CD1c-positive myeloid dendritic cell (primary cell): ENCODE measurements around the gene ESYT3.
"Not testable (repeated sequence)": the region's sequence is repeated elsewhere in the genome, so short reads cannot be mapped to it uniquely, and the experiment has no call there.

Source experiments
- DNase-seq: peaks from one replicate; pipeline ENCODE4 v3.0.0-alpha.2; 2016; ENCODE audit errors: extremely low spot score

Gene ESYT3

DNA sequence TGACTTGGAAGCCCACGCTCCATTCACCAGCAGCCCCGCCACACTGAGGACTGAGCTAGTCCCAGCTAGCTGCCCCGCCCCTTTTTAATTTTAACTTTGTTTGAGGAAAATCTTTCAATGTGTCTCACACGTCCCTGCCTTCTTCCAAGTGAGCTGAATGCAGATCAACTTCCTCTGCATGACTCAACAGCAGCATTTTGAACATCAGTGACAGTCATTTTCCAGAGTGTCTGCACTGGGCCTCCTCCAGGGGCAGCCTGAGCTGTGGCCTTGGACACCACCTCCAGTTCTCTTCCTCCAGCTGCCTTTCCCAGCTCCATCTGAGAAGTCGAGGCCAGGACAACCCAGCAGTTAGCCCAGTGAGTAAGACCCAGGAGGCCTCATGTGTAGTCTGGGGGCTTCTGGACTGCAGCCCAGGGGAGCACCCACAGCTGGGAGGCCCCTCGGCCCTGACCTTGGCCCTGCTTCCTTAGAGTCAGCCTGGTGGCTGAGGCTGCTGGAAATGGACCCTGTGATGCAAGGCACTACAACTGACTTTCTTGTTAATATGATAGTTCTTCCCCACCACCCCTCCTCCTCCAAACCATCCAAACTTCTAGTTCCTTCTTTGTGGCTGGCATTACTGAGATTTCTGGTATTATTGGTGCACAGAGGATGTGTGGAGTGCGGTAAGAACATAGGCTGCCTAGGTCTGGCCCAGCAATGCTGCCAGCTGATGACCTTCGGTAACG lies 21.4 kb upstream of the ESYT3 start:
- DNase-seq, result peak; percentile 87

DNA sequence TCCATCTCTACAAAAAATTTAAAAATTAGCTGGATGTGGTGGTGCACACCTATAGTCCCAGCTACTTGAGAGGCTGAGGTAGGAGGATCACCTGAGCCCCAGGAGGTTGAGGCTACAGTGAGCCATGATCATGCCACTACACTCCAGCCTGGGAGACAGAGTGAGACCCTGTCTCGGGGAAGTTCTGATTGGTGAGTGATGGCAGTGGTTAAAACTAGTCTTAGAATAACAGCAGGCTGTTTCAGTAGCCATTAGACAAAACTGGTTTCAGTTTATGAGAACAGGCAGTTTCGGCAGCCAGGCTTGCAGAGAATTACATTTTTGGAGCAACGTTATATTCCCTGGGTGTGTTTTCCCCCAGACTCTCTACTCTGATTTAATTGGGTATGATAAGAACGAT lies 18.2 kb upstream of the ESYT3 start:
- DNase-seq, result not testable (repeated sequence)

DNA sequence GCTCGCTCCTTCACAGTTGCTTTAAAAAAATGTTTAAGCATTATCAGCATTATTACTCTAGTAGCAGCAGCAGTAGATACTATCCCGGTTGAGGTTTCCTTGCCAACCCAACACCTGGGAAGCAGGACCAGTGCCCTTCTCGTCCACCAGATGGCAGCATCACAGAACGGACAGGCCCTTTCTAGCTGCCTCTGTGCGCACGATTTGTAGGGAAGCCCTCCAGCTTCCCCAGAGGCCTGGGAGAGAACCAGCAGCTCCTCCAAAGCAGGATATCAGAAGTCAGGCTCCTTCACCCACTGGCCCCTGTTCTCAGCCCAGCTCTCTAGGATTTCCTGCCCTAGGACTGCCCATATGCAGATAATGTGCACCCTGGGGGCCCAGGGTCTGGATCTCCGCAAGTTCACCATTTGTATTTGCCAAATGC lies 16.8 kb upstream of the ESYT3 start:
- DNase-seq, result peak; percentile 83

DNA sequence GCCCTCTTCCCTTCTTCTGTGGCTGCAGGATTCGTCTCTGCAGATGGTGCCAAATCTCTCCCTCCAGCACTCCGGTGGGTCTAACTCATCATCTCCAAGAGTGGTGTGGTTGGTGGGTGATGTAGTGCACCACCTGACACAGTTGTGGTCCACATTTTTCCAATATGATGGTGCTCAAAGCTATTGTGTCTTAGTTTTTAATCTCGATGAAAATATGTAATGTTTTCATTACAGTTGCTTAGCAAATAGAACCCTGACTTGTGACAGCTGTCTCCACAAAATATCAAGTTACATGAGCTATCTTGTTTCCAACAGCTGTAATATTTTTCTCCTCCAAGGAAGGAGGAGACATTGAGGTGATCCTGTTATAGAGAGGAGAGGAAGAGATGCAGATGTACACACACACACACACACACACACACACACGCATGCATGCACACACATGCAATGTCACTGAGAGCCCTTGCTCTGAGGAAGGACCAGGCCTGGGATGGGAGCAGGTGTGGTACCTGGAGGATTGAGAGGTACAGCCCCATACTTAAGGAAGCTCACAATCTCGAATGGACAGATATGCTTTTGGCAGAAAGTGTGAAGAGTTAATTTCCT lies 15.7 kb upstream of the ESYT3 start:
- DNase-seq, result no peak

DNA sequence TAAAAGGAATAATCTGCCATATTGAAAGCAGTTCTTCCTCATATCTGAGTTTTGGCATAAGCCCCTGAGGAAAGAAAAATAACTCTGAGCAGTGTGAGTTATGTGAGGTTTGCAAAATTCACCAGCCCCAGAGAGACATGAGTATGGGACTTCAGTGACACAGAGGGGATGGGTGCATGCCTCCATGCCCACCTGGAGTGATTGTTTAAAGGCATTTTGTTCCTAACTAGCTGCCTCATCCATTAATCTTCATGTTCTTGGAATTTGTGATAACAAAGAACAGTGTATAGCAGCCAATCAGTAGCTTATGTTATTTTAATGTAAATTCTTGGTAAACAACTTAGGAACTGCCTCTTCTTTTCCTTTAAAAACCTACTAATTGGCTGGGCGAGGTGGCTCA lies 11.1 kb upstream of the ESYT3 start:
- no peak for DNase-seq

DNA sequence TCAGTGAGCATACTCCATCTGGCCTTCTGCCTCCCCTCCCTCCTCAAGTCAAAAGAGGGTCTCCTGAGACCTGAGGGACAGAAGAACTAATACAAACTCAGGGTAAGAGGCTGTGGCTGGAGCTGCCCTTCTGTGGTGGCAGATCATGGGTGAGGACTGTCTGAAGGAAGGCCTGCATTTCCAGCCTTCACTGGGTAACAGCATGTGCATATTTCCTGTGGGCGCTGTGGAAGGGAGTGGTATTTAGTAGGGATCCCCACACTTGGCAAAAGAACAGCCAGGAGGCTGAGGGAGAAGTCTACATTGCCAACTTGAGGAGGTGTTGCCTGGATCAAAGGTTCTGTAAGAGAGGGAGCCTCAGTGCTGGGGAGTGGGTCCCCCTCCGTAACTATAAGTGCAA lies 10.1 kb upstream of the ESYT3 start:
- no peak for DNase-seq

DNA sequence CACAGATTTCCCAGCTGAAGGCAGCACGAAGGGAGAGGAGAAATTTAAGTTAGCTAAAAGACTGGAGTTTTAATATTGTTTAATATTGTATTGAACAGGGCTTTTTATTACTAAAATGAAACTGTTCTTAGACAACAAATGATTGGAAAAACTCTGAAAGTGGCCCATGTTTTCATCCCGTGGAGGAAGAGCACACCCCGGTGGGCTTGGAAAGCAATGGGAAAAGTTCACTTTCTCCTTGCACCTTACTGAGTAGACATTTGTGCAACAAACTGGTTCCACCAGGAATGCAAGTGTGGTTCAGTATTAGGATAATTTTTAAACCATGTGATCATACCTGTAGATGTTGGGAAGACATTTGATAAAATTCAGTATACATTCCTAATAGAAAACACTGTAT lies 8.2 kb upstream of the ESYT3 start:
- DNase-seq, result peak; percentile 57

DNA sequence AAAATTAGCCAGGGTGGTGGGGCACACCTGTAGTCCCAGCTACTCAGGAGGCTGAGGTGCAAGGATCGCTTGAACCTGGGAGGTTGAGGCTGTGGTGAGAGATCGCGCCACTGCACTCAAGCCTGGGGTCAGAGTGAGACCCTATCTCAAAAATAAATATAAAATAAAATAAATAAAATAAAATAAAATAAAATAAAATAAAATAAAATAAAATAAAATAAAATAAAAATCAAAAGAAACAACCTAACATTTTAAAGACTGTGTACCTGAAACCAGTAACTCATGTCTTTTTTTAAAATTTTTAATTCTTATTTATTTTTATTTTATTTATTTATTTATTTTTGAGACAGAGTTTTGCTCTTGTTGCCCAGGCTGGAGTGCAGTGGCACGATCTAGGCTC lies 7.7 kb upstream of the ESYT3 start:
- not testable (repeated sequence) for DNase-seq

DNA sequence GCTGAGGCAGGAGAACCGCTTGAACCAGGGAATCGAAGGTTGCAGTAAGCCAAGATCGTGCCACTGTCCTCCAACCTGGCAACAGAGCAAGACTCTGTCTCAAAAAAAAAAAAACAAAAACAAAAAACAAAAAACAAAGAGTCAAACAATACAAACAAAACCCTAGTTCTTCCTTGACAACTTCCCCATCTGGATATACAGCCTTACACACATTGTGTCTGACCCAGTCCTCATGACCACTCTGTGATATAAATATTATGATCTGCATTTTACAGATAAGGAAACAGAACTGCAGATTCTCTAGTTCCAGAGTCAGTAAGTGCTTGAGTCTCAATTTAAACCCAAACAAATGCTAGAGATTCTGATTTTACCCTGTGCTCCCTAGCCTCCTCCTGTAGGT lies 4.8 kb upstream of the ESYT3 start:
- DNase-seq, result no peak

DNA sequence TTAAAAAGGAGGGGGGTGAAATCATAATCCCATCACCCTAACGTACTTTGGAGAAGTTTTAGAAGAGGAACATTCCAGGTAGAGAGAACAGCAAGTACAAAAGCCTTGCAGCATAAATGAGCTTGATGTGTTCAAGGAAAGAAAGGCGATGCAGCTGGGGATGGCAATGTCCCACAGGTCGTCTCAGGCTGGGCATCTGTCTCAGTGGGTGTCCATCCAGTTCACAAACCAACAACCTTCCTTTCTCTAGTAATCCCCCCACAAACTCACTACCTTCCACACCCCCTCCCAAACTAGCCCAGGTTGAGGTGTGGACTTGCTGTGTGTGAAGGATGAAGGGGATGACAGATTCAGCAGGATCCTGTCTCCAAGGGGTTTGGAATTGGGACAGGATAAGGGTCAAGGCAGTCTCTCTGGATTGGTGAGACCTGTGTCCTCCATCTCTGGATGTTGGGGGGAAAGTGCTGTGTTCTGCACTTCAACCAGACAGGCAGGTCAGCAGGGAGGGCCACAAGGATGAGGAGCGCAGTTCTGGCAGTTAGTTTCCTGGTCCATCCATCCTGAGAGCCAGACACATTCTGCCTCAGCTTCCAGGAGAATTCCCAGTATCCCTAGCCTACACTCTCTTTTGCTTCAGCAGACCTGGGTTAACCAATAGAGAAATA lies 1.7 kb upstream of the ESYT3 start:
- no peak for DNase-seq

DNA sequence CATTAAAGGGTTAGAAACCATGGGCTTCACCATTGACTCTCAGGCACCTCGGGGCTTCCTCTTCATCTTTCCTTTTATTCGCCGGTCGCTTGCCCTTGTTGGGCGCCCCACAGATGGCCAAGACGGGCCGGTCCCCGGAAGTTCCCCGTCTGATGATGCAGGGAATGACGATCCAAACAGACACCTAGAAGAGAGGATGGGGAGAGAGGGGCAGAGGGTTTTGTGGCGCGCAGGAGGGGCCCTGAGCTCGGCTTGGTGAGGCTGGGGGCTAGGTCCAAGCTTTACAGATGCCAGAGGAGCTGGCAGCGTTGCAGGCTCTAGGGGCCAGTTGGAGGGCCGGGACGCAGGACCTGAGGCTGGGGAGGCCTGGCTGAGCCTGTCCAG lies 532 bp upstream of the ESYT3 start:
- DNase-seq, result no peak

DNA sequence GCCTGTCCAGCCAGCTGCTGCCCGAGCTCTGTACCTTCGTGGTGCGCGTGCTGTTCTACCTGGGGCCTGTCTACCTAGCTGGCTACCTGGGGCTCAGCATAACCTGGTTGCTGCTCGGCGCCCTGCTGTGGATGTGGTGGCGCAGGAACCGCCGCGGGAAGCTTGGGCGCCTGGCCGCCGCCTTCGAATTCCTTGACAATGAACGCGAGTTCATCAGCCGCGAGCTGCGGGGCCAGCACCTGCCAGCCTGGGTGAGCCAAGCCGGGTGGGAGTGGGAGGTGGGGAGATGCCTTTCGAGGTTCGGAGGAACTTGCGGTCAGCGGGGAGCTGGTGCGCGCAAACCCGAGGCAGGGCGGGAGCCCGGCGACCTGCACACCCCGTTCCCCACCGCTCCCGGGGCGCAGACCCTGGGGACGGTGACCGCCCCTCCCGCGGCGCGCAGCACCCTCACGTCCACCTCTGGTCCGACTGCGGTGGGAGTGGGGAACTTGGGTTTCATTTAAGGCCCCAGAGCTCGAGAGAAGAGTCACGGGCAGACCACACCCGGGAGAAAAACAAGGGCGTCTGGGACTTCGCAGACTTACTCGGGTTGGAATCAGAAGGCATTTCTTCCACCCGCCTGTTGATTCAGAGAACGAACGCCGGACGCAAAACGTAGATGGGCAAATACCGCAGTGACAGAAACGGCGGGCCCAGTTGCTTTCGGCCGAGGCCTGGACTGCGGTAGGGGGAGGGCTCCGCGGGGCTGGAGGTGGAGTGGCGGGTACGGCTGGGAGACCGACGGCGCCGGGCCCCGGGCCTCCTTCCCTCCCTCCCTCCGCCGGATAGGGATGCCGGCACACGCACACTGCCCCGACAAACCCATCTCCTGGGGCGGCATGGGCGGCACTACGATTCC lies 708 bp downstream of the ESYT3 start:
- DNase-seq, result peak; percentile 12

DNA sequence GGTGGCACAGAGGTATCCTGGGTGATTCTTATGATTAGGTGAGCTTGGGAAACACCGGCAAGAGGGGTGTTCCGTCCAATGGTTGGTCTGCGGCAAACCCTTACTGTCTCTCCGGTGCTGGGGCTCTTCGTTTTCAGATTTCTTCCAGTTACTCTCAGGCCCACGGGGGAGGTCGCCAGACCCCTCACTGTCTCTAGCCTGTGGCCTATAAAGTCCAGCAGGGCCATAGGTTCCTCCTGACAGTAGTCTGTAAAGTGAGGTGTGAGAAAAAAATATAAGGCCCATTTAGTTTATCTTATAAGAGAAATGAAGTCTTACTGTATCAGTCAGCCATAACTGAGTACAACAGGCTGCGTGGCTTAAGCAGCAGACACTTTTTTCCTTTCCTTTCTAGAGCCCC lies 1.4 kb downstream of the ESYT3 start:
- DNase-seq, result no peak

DNA sequence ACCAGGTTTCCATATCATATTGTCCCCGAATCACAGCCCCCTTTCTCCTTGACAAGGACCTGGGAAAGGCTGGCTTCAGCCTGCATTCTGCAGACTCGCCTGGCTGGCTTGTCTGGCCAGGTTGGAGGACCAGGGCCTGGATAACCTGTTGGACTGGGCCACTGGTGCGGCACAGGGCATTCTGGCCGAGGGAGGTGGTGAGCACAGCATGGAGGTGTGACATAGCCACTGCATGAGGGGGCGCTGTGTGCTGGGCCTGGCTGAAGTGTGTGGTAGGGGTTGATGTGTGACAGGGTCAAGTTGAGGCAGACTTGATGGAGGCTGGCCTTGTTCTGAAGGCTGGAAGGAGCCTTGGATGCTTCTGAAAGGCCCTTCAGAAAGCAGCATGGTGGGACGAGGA lies 2.9 kb downstream of the ESYT3 start:
- no peak for DNase-seq

DNA sequence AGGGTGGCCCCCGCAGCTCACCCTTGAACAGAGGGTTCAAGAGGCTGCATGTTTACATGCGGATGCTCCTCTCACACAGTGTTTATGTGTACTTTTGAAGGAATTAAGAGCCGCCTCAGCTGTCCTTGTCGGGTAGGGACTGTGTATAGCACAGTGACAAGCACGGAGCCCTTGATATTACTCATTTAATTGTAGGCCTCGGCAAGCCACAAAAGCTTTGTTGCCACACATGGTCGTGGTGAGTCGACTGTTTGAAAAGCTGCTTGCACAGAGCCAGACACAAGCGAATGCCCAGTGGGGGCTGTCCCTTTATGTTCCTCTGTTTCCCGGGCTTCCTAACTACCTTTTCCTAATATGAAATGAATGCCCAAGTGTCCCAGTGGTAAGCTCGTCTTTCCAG lies 4.5 kb downstream of the ESYT3 start:
- no peak for DNase-seq

DNA sequence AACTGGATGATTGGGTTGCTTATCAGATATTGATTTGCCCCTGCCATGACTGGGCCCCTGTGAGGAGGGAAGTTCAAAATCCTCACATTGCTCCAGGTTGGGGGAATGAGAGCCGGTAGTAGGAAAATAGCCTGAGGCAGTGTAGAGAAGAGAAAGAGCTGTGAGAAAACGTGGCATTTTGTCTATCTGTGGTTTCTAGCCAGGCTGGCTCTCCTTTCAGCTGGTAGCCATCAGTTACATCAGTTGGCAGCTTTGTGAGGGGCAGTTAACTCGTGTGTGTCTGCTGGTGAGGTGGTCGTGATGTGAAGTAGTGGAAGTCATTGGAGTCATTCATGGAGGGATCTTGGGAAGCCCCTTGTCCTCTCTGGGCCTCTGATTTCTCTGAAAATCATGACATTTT lies 5.2 kb downstream of the ESYT3 start:
- no peak for DNase-seq

DNA sequence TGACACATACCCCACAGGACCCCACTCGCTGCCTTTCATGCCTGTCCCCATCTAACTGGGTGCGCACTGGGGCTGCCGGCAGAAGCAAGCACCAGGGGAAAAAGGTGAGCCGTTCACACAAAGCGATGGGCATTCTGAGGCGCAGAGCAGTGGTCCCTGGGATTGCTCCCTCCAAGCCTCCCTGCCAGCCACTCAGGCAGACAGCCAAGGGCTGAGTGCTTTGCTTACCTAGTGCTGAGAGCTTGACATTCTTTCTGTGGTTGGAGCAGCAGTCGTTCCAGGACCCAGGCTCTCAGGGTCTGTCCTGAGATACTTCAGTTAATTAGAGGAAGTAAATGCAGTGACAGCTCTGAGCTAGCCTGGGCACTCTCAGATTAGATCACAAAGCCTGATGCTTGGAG lies 5.7 kb downstream of the ESYT3 start:
- no peak for DNase-seq

DNA sequence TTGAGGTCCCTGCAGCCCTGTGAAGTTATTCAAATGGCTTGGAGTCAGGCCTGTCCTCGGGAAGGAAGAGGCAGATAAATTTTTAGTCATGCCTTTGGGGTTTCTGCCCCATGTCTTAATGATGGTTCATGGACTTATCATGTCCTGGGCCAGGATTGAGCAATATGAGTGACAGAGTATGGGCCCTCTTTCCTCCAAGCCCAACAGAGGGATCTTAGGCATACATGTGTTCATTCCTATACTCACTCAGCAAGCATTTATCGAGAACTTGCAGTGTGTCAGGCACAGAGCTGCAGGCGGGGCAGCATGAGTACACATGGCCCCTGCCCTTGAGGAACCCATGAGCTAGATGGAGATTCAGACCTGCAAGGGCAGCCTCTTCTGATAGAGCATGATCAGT lies 6.2 kb downstream of the ESYT3 start:
- no peak for DNase-seq

DNA sequence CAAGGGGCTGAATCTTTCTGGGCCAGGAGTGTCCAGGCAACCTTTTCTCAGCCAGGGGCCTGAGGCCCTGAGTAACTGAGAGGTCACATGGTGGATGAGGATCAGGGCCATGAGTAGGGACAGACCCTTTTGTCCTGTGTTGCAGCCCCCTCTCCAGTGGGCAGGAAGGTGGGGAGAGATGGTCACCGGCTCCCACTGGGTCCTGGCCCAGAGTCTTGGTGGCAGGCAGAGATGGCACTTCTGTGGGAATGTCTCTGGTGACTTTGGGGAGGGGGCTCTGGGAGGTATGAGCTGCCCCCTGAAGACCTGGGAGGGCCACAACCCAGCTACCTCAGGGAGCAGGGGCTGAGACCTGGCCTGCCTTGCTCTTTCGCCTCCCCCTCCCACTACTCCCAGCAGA lies 6.8 kb downstream of the ESYT3 start:
- no peak for DNase-seq

DNA sequence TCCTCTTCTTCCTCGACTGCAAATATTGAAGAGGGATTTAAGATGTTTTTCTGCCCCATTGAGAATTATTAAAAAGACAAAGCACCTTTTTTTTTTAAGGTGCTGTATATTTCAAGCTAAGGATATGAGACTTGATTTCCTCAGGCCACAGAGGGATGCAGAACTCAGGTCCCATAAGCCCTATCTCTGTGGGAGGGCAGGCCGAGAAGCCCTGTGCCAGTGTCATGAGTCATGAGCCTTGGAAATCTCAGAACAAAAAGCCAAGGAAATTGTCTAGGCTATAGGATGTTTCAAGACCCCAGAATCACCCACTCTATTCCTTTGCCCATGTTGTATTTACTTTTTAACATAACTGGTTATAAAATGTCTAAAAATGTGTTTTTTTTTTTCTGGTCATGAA lies 7.3 kb downstream of the ESYT3 start:
- peak; percentile 11 for DNase-seq

DNA sequence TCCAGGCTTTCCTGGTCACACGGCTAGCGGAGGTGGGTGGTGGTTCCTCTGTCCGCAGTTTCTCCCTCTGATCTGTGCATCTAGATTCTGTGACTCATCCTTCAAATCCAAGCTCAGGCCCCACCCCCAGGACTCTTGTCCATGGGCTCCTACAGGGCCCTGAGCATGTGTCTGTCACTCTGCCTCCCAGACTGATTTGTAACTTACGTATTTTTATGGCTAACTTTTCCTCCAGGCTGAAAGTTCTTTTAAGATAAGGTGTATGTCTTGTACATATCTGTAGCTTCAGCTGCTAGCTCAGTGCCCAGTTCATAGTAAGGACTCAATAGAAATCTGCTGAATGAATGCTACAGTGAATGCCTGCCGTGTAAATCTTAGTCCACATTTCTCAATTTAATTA lies 8.0 kb downstream of the ESYT3 start:
- DNase-seq, result peak; percentile 59

DNA sequence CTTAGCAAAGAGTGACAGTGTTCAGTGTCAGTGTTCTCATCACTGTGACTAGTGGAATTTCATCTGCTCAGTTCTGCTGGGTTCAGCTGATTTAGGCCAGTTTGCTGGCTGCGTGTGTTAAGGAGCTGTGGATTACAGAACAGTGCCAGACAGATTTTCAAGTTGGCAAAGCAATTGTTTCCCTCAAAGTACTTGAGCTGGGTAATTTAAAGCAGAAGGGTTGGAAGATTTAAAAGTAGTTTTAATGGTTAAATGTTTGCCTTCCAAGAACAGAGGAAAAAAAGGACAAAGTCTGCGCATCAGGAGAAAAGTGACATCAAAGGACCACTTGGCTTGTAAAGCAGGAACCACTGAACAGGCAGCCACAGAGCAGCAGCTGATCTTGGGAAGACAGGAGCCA lies 8.7 kb downstream of the ESYT3 start:
- no peak for DNase-seq
